Thoracic aorta endothelial cell (primary cell): Measurements from ENCODE around the gene TRPC4. TPM values are rescaled to one million over a fixed set of nuclear protein-coding genes. Genes with fewer than 3 reads are reported as not detected.

Source experiments
- small RNA-seq: library from RNA; depleted of rRNA; stranded (forward); fragments of <200 nt; gene quantifications from one replicate; pipeline ENCODE3, GENCODE V24; 2012
- total RNA-seq: library from RNA; depleted of rRNA; stranded (reverse); fragments of >200 nt; gene quantifications from 2 replicates; pipeline ENCODE4 v1.2.3, GENCODE V29; 2012

Gene TRPC4
- 0.53 TPM in 1 of 2 replicates, not detected in the other for total RNA-seq

DNA sequence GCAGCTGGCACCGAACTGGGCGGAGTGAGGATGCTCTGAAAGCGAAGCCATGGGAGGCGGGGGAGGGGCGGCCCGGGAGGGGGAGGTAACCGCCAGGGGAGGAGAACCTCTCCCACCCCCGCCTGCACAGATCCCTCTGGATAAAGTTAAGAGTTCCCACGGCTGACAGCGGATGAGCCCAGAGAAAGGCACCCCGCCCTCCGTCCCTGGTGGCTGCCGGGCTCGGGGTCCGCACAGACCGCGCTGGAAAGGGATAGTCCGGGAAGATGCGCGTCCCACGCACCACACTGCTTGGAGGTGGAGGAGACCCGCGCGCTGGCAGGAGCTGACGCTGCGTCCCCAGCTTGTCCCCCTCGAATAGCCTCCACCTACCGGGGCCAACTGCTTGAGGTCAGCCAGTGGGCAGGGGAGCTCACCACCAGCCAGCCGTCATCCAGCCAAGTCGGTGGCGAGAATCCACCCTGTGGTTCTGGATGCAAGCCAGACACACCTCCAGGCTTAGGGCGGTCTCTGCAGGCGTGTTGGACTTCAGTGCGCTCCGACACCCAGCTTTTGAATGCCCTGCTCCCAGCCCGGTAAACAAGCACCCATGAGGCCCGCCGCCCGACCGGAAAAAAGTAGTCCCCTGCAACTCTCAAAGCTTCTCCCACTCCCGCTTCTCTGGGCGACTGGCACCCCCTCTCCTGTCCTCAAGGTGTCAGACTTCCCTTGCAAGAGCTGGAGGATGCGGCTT is at the start of gene TRPC4:
TSS of gene TRPC4 (minus strand) at position 17 of the 733 bp plus-strand sequence. CDS start 86,439 bp downstream, outside the sequence.

DNA sequence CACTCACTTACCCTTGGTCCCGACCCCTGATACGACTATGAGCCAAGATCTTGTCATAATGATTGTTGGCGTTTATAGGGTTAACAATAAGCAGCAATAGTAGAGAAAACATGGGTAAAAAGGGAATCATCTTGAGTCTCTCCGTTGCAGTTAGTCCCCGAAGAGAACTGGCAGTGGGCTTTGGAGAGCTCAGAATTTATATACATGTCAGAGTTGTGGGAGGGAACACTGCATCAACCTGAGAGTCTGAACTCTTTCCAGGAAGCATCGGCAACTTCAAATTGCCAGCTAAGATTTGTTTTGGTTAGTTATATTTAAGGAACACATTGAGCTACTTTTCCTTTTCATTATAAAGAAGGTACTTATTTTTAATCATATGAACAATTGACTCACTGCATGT is 271.0 kb downstream of the TRPC4 start, which contains the start of gene POSTN:
TSS of gene POSTN (minus strand) at position 172 of the 400 bp plus-strand sequence. CDS start at position 130, 42 bp downstream.

Small RNA genes lying within 50 kb of the gene (small RNA-seq; reads per million reads assigned to genes)
- not detected for gene RNA5SP26
